Tibial nerve (tissue), 4 donors: ENCODE measurements around the gene TMEM120B. TPM values are rescaled to one million over a fixed set of nuclear protein-coding genes. Genes with fewer than 3 reads are reported as not detected.

Experiments
- DNase-seq, 2 donors: peaks; one replicate each; pipeline ENCODE4 v3.0.0-alpha.2; 2019; ENCODE audit warnings: low spot score in 2 of 2
- H3K27ac ChIP-seq, 4 donors: fragments of 200-600 bp; sonication (generic) in 3 of 4; one replicate each; pipeline ENCODE4 v1.5.1; 2017 to 2019; ENCODE audit warnings: mild to moderate bottlenecking in 1 of 4
- H3K27me3 ChIP-seq, 2 donors: fragments of 200-600 bp; sonication (generic) in 1 of 2; one replicate each; pipeline versions ENCODE4 v1.5.1 to v1.6.0; 2017 to 2019
- H3K36me3 ChIP-seq, 3 donors: fragments of 200-600 bp; sonication (generic); one replicate each; pipeline ENCODE4 v1.5.1; 2018 to 2019
- H3K4me1 ChIP-seq, 4 donors: fragments of 200-600 bp; sonication (generic) in 3 of 4; one replicate each; pipeline ENCODE4 v1.5.1; 2017 to 2019
- H3K4me3 ChIP-seq, 4 donors: fragments of 200-600 bp; sonication (generic) in 3 of 4; one replicate each; pipeline ENCODE4 v1.5.1; 2017 to 2019; ENCODE audit warnings: mild to moderate bottlenecking in 1 of 4, moderate library complexity in 1 of 4
- H3K9me3 ChIP-seq, 4 donors: fragments of 200-600 bp; sonication (generic) in 3 of 4; one replicate each; pipeline ENCODE4 v1.5.1; 2017 to 2019
- CTCF ChIP-seq, 5 experiments: fragments of 200-600 bp in 3 of 5; fragments of 450-650 bp in 2 of 5; sonication (generic) in 3 of 5; IDR thresholded peaks; one replicate each; pipeline ENCODE4 v1.5.1; 2016 to 2019; ENCODE audit warnings: antibody characterized with exemption in 5 of 5, mild to moderate bottlenecking in 3 of 5, moderate library complexity in 2 of 5
- EP300 ChIP-seq, 2 donors: sonication (generic); formaldehyde crosslinking; IDR thresholded peaks; one replicate each; pipeline ENCODE4 v1.6.1; 2017; ENCODE audit warnings: antibody characterized with exemption in 2 of 2, mild to moderate bottlenecking in 1 of 2
- POLR2A ChIP-seq, 2 donors: fragments of 450-650 bp; IDR thresholded peaks; one replicate each; pipeline ENCODE4 v1.6.1; 2017; ENCODE audit warnings: antibody characterized with exemption in 2 of 2, mild to moderate bottlenecking in 2 of 2, moderate library complexity in 2 of 2
- WGBS, 2 donors: methylation state at CpG; one replicate each; pipeline ENCODE4 v1.1.5; 2018; 5-methylcytosine and 5-hydroxymethylcytosine counted together
- total RNA-seq, 4 donors: library from RNA; depleted of rRNA; stranded (reverse); fragments of >200 nt; gene quantifications; one replicate each; pipeline ENCODE4 v1.1.0, GENCODE V29; 2016

Gene TMEM120B
- total RNA-seq, 4 donors from 2014 or later, result 10.1 to 13.9 (median 11.5) TPM

GRCh38 chr12:121791671-121792551, 79.4 kb downstream of the TMEM120B start:
- Histone ChIP-seq H3K27me3 (no peaks in the 10 kb centered on the region), H3K4me1 (peaks cover 0 to 64% (median 41%) of the 10 kb centered on the region in 4 donors), H3K9me3 (no peaks in the 10 kb centered on the region), H3K4me3 (peak overlapping the region in 2 of 4 donors; percentile 54 to 55), H3K27ac (peak overlapping the region in 1 of 4 donors; percentile 87), H3K36me3 (peaks cover 0 to 9% (median 0%) of the 10 kb centered on the region in 3 donors)
- TF ChIP-seq CTCF (IDR thresholded peaks at IDR 0.05), result no peak
- TF ChIP-seq POLR2A (IDR thresholded peaks at IDR 0.05), result no peak
- TF ChIP-seq EP300 (IDR thresholded peaks at IDR 0.05), result no peak
- 76 to 77% methylated on average over 9 to 14 of the region's 14 CpGs for WGBS, 2 donors
- no peak for DNase-seq

- H3K4me3 ChIP-seq, result peak overlapping the region; percentile 29 to 55 (median 46)
- no peak for DNase-seq
- H3K4me1 ChIP-seq, result peaks cover 0 to 68% (median 50%) of the 10 kb centered on the region in 4 donors
- peaks cover 0 to 9% (median 0%) of the 10 kb centered on the region in 3 donors for H3K36me3 ChIP-seq
- 50 to 93% methylated on average over 5 to 43 of the region's 48 CpGs for WGBS, 2 donors
- H3K27ac ChIP-seq, result peak overlapping the region in 3 of 4 donors; percentile 45 to 99 (median 87)
- TF ChIP-seq EP300 (IDR thresholded peaks at IDR 0.05) (no peak), POLR2A (IDR thresholded peaks at IDR 0.05) (no peak), CTCF (IDR thresholded peaks at IDR 0.05) (no peak)
- H3K27me3 ChIP-seq, result no peaks in the 10 kb centered on the region
- no peaks in the 10 kb centered on the region for H3K9me3 ChIP-seq
Observed at GRCh38 chr12:121792607-121793439, 80.3 kb downstream of the TMEM120B start.

GRCh38 chr12:121793440-121793837, 80.9 kb downstream of the TMEM120B start, which contains the start of gene RHOF:
RHOF (minus strand) TSS chr12:121793688; CDS start chr12:121793633, 55 bp downstream.
- TF ChIP-seq POLR2A (IDR thresholded peaks at IDR 0.05) (no peak), EP300 (IDR thresholded peaks at IDR 0.05) (no peak), CTCF (IDR thresholded peaks at IDR 0.05) (no peak)
- Histone ChIP-seq H3K36me3 (peaks cover 0 to 9% (median 0%) of the 10 kb centered on the region in 3 donors), H3K4me1 (peaks cover 0 to 70% (median 56%) of the 10 kb centered on the region in 4 donors), H3K27me3 (no peaks in the 10 kb centered on the region), H3K9me3 (no peaks in the 10 kb centered on the region), H3K4me3 (peak within 1 kb of the TSS; percentile 29 to 55 (median 46)), H3K27ac (peak within 1 kb of the TSS; percentile 83 to 100 (median 100))
- DNase-seq, result no peak
- WGBS, 2 donors, result 0 to 3% methylated on average over 7 to 18 of the region's 36 CpGs

- peak overlapping the region; percentile 83 to 100 (median 100) for H3K27ac ChIP-seq
- peaks cover 0 to 70% (median 62%) of the 10 kb centered on the region in 4 donors for H3K4me1 ChIP-seq
- 1% methylated on average over 17 to 29 of the region's 59 CpGs for WGBS, 2 donors
- H3K4me3 ChIP-seq, result peak overlapping the region; percentile 29 to 55 (median 46)
- peak; percentile 77 to 78 for DNase-seq
- no peaks in the 10 kb centered on the region for H3K9me3 ChIP-seq
- H3K27me3 ChIP-seq, result no peaks in the 10 kb centered on the region
- H3K36me3 ChIP-seq, result peaks cover 0 to 9% (median 0%) of the 10 kb centered on the region in 3 donors
- peak; percentile 11 to 66 for TF ChIP-seq EP300 (IDR thresholded peaks at IDR 0.05)
- peak; percentile 100 for TF ChIP-seq CTCF (IDR thresholded peaks at IDR 0.05)
- peak; percentile 16 to 35 for TF ChIP-seq POLR2A (IDR thresholded peaks at IDR 0.05)
Observed at GRCh38 chr12:121793838-121794533, 81.4 kb downstream of the TMEM120B start.
